Measurements from ENCODE around the gene PEX12. TPM values are rescaled to one million over a fixed set of nuclear protein-coding genes. Genes with fewer than 3 reads are reported as not detected.
A peak's percentile ranks its signal among the peaks of the same experiment; 100 is the strongest.
"Not testable (repeated sequence)": the region's sequence is repeated elsewhere in the genome, so short reads cannot be mapped to it uniquely, and the experiment has no call there.

The PEX12 gene
- total RNA-seq, 1 donor from 2014 or later: 3.9 TPM

- Mint-ChIP-seq H3K36me3 (ENCODE audit: low read depth, unreplicated experiment) (no peaks in the 10 kb centered on the region), H3K27ac (ENCODE audit: unreplicated experiment) (no peak overlapping the region), H3K27me3 (ENCODE audit: low read depth, unreplicated experiment) (peaks cover 23% of the 10 kb centered on the region), H3K4me1 (ENCODE audit: low read depth, unreplicated experiment) (peaks cover 9% of the 10 kb centered on the region), H3K9me3 (ENCODE audit: unreplicated experiment) (no peaks in the 10 kb centered on the region), H3K4me3 (ENCODE audit: unreplicated experiment) (peak overlapping the region; percentile 96)
- Histone ChIP-seq H3K9me3 (ENCODE audit: insufficient read depth, low read depth, low read length) (no peaks in the 10 kb centered on the region), H3K4me2 (ENCODE audit: low read length) (peak overlapping the region; percentile 98), H3K27me3 (ENCODE audit: insufficient read depth, low read length) (peaks cover 5% of the 10 kb centered on the region), H3K79me2 (ENCODE audit: insufficient read depth, low read length) (peaks cover 38% of the 10 kb centered on the region), H3K27ac (ENCODE audit: low read depth, low read length) (no peak overlapping the region), H4K20me1 (ENCODE audit: insufficient read depth, low read length) (peaks cover 5% of the 10 kb centered on the region), H3K4me1 (ENCODE audit: insufficient read depth, low read length) (peaks cover 10% of the 10 kb centered on the region), H3K9ac (ENCODE audit: low read length) (no peak overlapping the region), H3K36me3 (ENCODE audit: insufficient read depth, low read length) (no peaks in the 10 kb centered on the region), H3K4me3 (ENCODE audit: insufficient read depth, low read depth, low read length) (peak overlapping the region; percentile 97), H2AFZ (ENCODE audit: low read depth, low read length) (no peak overlapping the region)
- no peak for TF ChIP-seq CTCF (IDR thresholded peaks at IDR 0.05; ENCODE audit: insufficient read depth, low read depth, low read length)
- FAIRE-seq (no peak), DNase-seq (ENCODE audit: low read depth) (no peak)
Observed at GRCh38 chr17:35566968-35567367, 11.4 kb downstream of the PEX12 start.

GRCh38 chr17:35563181-35563580 is 15.2 kb downstream of the PEX12 start:
- not testable (repeated sequence) for H3K9me3 Mint-ChIP-seq (ENCODE audit: unreplicated experiment); H3K27ac ChIP-seq (ENCODE audit: low read depth, low read length); H3K9ac ChIP-seq (ENCODE audit: low read length); H3K36me3 Mint-ChIP-seq (ENCODE audit: low read depth, unreplicated experiment); H3K79me2 ChIP-seq (ENCODE audit: insufficient read depth, low read length); DNase-seq (ENCODE audit: low read depth); H3K4me2 ChIP-seq (ENCODE audit: low read length); H3K4me1 ChIP-seq (ENCODE audit: insufficient read depth, low read length); H3K4me3 Mint-ChIP-seq (ENCODE audit: unreplicated experiment); H3K36me3 ChIP-seq (ENCODE audit: insufficient read depth, low read length); FAIRE-seq; H3K27ac Mint-ChIP-seq (ENCODE audit: unreplicated experiment); H3K9me3 ChIP-seq (ENCODE audit: insufficient read depth, low read depth, low read length); H2AFZ ChIP-seq (ENCODE audit: low read depth, low read length); H3K4me1 Mint-ChIP-seq (ENCODE audit: low read depth, unreplicated experiment); H4K20me1 ChIP-seq (ENCODE audit: insufficient read depth, low read length); H3K4me3 ChIP-seq (ENCODE audit: insufficient read depth, low read depth, low read length)
- H3K27me3 ChIP-seq (ENCODE audit: insufficient read depth, low read length): peaks cover 14% of the 10 kb centered on the region
- peaks cover 31% of the 10 kb centered on the region for H3K27me3 Mint-ChIP-seq (ENCODE audit: low read depth, unreplicated experiment)

GRCh38 chr17:35560703-35561102 is 17.7 kb downstream of the PEX12 start, which contains the start of gene SLFN14:
Gene SLFN14 (minus strand): TSS chr17:35560819. CDS start chr17:35558062, 2,757 bp downstream.
- Histone ChIP-seq H3K4me3 (ENCODE audit: insufficient read depth, low read depth, low read length) (no peak within 1 kb of the TSS), H3K4me2 (ENCODE audit: low read length) (no peak within 1 kb of the TSS), H2AFZ (ENCODE audit: low read depth, low read length) (no peak within 1 kb of the TSS), H3K79me2 (ENCODE audit: insufficient read depth, low read length) (no peaks in the 10 kb centered on the region), H4K20me1 (ENCODE audit: insufficient read depth, low read length) (no peaks in the 10 kb centered on the region), H3K4me1 (ENCODE audit: insufficient read depth, low read length) (no peaks in the 10 kb centered on the region), H3K27me3 (ENCODE audit: insufficient read depth, low read length) (peaks cover 14% of the 10 kb centered on the region), H3K27ac (ENCODE audit: low read depth, low read length) (no peak within 1 kb of the TSS), H3K9me3 (ENCODE audit: insufficient read depth, low read depth, low read length) (no peaks in the 10 kb centered on the region), H3K36me3 (ENCODE audit: insufficient read depth, low read length) (no peaks in the 10 kb centered on the region), H3K9ac (ENCODE audit: low read length) (no peak within 1 kb of the TSS)
- peaks cover 38% of the 10 kb centered on the region for H3K27me3 Mint-ChIP-seq (ENCODE audit: low read depth, unreplicated experiment)
- H3K4me3 Mint-ChIP-seq (ENCODE audit: unreplicated experiment): no peak within 1 kb of the TSS
- no peak for DNase-seq (ENCODE audit: low read depth)
- no peak for FAIRE-seq
- H3K9me3 Mint-ChIP-seq (ENCODE audit: unreplicated experiment): no peaks in the 10 kb centered on the region
- H3K4me1 Mint-ChIP-seq (ENCODE audit: low read depth, unreplicated experiment): peaks cover 3% of the 10 kb centered on the region
- no peak for TF ChIP-seq EZH2 (IDR thresholded peaks at IDR 0.05; ENCODE audit: insufficient read depth, low read length)
- TF ChIP-seq CTCF (IDR thresholded peaks at IDR 0.05; ENCODE audit: insufficient read depth, low read depth, low read length): no peak
- H3K36me3 Mint-ChIP-seq (ENCODE audit: low read depth, unreplicated experiment): no peaks in the 10 kb centered on the region
- H3K27ac Mint-ChIP-seq (ENCODE audit: unreplicated experiment): peak within 1 kb of the TSS; percentile 0

Data from astrocyte (in vitro differentiated cells and primary cell).